K562 (cell line): Measurements from ENCODE around the gene PRR7. TPM values are rescaled to one million over a fixed set of nuclear protein-coding genes. Genes with fewer than 3 reads are reported as not detected.
A peak's percentile ranks its signal among the peaks of the same experiment; 100 is the strongest.

Experiments used
- ATF7 ChIP-seq: fragments of 450-650 bp; IDR thresholded peaks from 2 replicates; pipeline ENCODE4 v1.7.1; 2014; ENCODE audit warnings: mild to moderate bottlenecking, moderate library complexity
- CTBP1 ChIP-seq: fragments of 450-650 bp; IDR thresholded peaks from 2 replicates; pipeline ENCODE4 v1.6.1; 2016; ENCODE audit warnings: borderline replicate concordance
- ETV6 ChIP-seq, 3 experiments: fragments of 150-350 bp in 1 of 3; sonication (generic) in 1 of 3; formaldehyde crosslinking in 1 of 3; IDR thresholded peaks; 2 replicates each; pipeline versions ENCODE4 v1.6.1 to v1.8.0; 2014 to 2022; ENCODE audit warnings: borderline replicate concordance in 2 of 3, low read depth in 2 of 3, antibody characterized with exemption in 1 of 3, low read length in 1 of 3, mild to moderate bottlenecking in 1 of 3, missing genetic modification reagents in 1 of 3
- HEY1 ChIP-seq: fragments of 250-450 bp; sonication (Bioruptor Pico); IDR thresholded peaks from 2 replicates; pipeline ENCODE4 v1.5.0; 2020; ENCODE audit warnings: mild to moderate bottlenecking, moderate library complexity, borderline replicate concordance
- HIVEP1 ChIP-seq: fragments of 250-450 bp; sonication (Bioruptor Pico); IDR thresholded peaks from 2 replicates; pipeline ENCODE4 v1.4.0; 2020; ENCODE audit warnings: mild to moderate bottlenecking
- KLF16 ChIP-seq: IDR thresholded peaks from 2 replicates; pipeline ENCODE4 v1.6.1; 2016; ENCODE audit warnings: antibody characterized with exemption
- MAFK ChIP-seq: IDR thresholded peaks from 2 replicates; pipeline ENCODE4 v1.6.1; 2011; ENCODE audit warnings: low read length, improper control_type of control experiment
- MTF1 ChIP-seq: fragments of 250-450 bp; sonication (Bioruptor Pico); IDR thresholded peaks from 2 replicates; pipeline ENCODE4 v1.9.0; 2021; ENCODE audit warnings: moderate library complexity, mild to moderate bottlenecking, inconsistent platforms, borderline replicate concordance
- NFATC3 ChIP-seq: fragments of 450-650 bp; IDR thresholded peaks from 2 replicates; pipeline ENCODE4 v1.6.1; 2017; ENCODE audit warnings: mild to moderate bottlenecking
- NR1H2 ChIP-seq: sonication (generic); formaldehyde crosslinking; IDR thresholded peaks from 2 replicates; pipeline ENCODE4 v1.4.0; 2020; ENCODE audit warnings: mild to moderate bottlenecking, missing genetic modification reagents
- NR2C1 ChIP-seq, 2 experiments: fragments of 450-650 bp; IDR thresholded peaks; 2 replicates each; pipeline ENCODE4 v1.6.1; 2017; ENCODE audit warnings: mild to moderate bottlenecking in 2 of 2, antibody characterized with exemption in 1 of 2, inconsistent platforms in 1 of 2, missing compliant biosample characterization in 1 of 2, missing genetic modification characterization in 1 of 2
- RB1 ChIP-seq: fragments of 450-650 bp; IDR thresholded peaks from 2 replicates; pipeline ENCODE4 v1.6.1; 2017; ENCODE audit warnings: low read depth, mild to moderate bottlenecking
- SMARCA4 ChIP-seq: fragments of 450-650 bp; IDR thresholded peaks from 2 replicates; pipeline ENCODE4 v1.6.1; 2016
- SMARCE1 ChIP-seq: fragments of 450-650 bp; IDR thresholded peaks from 2 replicates; pipeline ENCODE4 v1.7.1; 2016; ENCODE audit warnings: mild to moderate bottlenecking
- SRSF7 ChIP-seq: fragments of 200-400 bp; formaldehyde crosslinking; optimal IDR thresholded peaks from 2 replicates; pipeline ENCODE3; 2017; ENCODE audit warnings: mild to moderate bottlenecking, low read depth, low read length
- TGIF2 ChIP-seq: sonication (generic); formaldehyde crosslinking; IDR thresholded peaks from 2 replicates; pipeline ENCODE4 v1.8.1; 2022; ENCODE audit warnings: mild to moderate bottlenecking, missing genetic modification reagents, moderate library complexity
- ZFP1 ChIP-seq: fragments of 450-650 bp; formaldehyde crosslinking; IDR thresholded peaks from 2 replicates; pipeline ENCODE4 v1.4.0; 2020; ENCODE audit warnings: mild to moderate bottlenecking, mixed read lengths
- ZNF436 ChIP-seq: fragments of 250-450, 450-650 bp; sonication (Bioruptor Pico); formaldehyde crosslinking; IDR thresholded peaks from 2 replicates; pipeline ENCODE4 v1.7.0; 2020; ENCODE audit warnings: mild to moderate bottlenecking
- polyA plus RNA-seq, 8 experiments: library from polyadenylated mRNA; depleted of rRNA in 4 of 8; stranded (reverse) in 5 of 8; unstranded in 3 of 8; fragments of >200 nt; fragmentation: Nextera tagmentation in 2 of 8; fragmentation: Illumina TruSeq in 1 of 8; extraction: Ambion mirVana in 2 of 8; extraction: Trizol in 1 of 8; gene quantifications; 2 replicates each; pipeline versions ENCODE4 v1.2.1 to v1.2.3, GENCODE V29; 2011 to 2014; ENCODE audit warnings: inconsistent platforms in 1 of 8, missing spikeins in 1 of 8
- total RNA-seq, 7 experiments: library from RNA; depleted of rRNA in 6 of 7; stranded (reverse); fragments of >200 nt in 6 of 7; fragmentation: Illumina TruSeq in 2 of 7; extraction: Trizol in 2 of 7; gene quantifications; 2 replicates each; pipeline versions ENCODE4 v1.2.1 to v1.2.3, GENCODE V29; 2011 to 2021; ENCODE audit warnings: low replicate concordance in 1 of 7
- TF ChIP-seq, protein P1 (sequence below): fragments of 250-450 bp; sonication (Bioruptor Pico); IDR thresholded peaks from 2 replicates; pipeline ENCODE4 v1.6.1; 2021; ENCODE audit warnings: mild to moderate bottlenecking
- TF ChIP-seq, protein P2 (sequence below): sonication (generic); formaldehyde crosslinking; IDR thresholded peaks from 2 replicates; pipeline ENCODE4 v1.4.0; 2020; ENCODE audit warnings: mild to moderate bottlenecking, missing genetic modification reagents
- TF ChIP-seq, protein P3 (sequence below): fragments of 150-350 bp; conservative IDR thresholded peaks from 2 replicates; pipeline ENCODE4 v1.6.1; 2014; ENCODE audit warnings: low read length
- TF ChIP-seq, protein P4 (sequence below): fragments of 250-450 bp; sonication (Bioruptor Pico); IDR thresholded peaks from 2 replicates; pipeline ENCODE4 v1.4.0; 2020; ENCODE audit warnings: borderline replicate concordance

Gene PRR7
- total and polyA plus RNA-seq, 9 of the 15 experiments (the other 6 are each of a cell fraction or from before 2014, with no cell fraction given): 0.80 to 11.3 (median 10.4) TPM; not detected in 4

DNA sequence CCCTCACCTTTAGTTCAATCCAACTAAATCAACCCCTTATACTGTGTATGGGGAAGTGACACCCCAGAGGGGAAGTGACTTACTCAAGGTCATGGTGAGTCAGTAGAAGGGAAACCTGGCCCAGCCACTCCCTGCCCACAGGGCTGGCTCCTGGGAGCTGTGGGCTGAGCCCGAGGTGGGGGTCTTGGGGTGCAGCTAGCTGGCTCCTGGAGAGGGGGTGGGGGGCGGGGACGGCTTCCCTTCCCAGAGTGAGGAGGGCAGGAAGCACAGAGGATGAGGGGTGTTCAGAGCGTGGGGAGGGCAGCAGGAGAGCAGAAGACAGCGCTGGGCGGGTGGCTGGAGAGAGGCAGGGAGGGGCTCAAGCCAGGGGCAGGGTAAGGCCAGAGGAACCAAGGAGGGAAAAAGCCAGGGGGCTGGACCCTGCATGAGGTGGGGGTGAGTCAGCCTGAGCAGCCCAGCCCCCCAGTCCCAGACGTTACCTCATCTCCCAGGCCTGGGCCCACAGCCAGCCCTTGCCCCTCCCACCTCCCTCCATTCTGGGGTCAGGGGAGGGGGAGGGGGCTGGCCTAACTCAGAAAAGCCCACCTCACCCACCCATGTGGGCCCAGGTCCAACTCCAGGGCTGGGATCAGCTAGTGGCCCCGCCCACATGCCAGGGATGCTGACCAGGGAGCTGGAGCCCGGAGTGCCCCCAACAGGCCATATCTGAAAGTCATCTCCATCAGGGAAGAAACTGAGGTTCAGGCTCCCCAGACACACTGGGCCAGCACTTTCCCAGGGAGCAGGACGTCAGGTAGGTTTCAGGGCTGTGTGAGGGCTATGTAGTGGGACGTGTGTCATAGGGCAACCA, 48.0 kb downstream of the PRR7 start (continued):
- TF ChIP-seq, protein P1, sequence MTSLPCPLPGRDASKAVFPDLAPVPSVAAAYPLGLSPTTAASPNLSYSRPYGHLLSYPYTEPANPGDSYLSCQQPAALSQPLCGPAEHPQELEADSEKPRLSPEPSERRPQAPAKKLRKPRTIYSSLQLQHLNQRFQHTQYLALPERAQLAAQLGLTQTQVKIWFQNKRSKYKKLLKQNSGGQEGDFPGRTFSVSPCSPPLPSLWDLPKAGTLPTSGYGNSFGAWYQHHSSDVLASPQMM (CRISPR knock-in tag): no peak
- TF ChIP-seq RB1: no peak
- TF ChIP-seq ETV6 (IDR thresholded peaks at IDR 0.05; ENCODE audit: borderline replicate concordance in 1 of 2, low read depth in 2 of 2, low read length in 1 of 2): no peak
- TF ChIP-seq ETV6 (CRISPR knock-in tag; IDR thresholded peaks at IDR 0.05; ENCODE audit: borderline replicate concordance): no peak
- TF ChIP-seq NR2C1 (IDR thresholded peaks at IDR 0.05): no peak
- TF ChIP-seq NR2C1 (tag; IDR thresholded peaks at IDR 0.05): no peak
- TF ChIP-seq, protein P2, sequence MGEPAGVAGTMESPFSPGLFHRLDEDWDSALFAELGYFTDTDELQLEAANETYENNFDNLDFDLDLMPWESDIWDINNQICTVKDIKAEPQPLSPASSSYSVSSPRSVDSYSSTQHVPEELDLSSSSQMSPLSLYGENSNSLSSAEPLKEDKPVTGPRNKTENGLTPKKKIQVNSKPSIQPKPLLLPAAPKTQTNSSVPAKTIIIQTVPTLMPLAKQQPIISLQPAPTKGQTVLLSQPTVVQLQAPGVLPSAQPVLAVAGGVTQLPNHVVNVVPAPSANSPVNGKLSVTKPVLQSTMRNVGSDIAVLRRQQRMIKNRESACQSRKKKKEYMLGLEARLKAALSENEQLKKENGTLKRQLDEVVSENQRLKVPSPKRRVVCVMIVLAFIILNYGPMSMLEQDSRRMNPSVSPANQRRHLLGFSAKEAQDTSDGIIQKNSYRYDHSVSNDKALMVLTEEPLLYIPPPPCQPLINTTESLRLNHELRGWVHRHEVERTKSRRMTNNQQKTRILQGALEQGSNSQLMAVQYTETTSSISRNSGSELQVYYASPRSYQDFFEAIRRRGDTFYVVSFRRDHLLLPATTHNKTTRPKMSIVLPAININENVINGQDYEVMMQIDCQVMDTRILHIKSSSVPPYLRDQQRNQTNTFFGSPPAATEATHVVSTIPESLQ: no peak
- 0 out of 2 replicates have a peak, but pooled peaks have one; percentile 18 for TF ChIP-seq MAFK
- TF ChIP-seq HEY1: no peak
- no peak for TF ChIP-seq MTF1
- TF ChIP-seq HIVEP1: no peak
- TF ChIP-seq ATF7: peak; percentile 72; the same call in 1 of the 2 replicates
- no peak for TF ChIP-seq NR1H2 (CRISPR knock-in tag)
- peak; percentile 72 for TF ChIP-seq SMARCE1
- TF ChIP-seq, protein P3, sequence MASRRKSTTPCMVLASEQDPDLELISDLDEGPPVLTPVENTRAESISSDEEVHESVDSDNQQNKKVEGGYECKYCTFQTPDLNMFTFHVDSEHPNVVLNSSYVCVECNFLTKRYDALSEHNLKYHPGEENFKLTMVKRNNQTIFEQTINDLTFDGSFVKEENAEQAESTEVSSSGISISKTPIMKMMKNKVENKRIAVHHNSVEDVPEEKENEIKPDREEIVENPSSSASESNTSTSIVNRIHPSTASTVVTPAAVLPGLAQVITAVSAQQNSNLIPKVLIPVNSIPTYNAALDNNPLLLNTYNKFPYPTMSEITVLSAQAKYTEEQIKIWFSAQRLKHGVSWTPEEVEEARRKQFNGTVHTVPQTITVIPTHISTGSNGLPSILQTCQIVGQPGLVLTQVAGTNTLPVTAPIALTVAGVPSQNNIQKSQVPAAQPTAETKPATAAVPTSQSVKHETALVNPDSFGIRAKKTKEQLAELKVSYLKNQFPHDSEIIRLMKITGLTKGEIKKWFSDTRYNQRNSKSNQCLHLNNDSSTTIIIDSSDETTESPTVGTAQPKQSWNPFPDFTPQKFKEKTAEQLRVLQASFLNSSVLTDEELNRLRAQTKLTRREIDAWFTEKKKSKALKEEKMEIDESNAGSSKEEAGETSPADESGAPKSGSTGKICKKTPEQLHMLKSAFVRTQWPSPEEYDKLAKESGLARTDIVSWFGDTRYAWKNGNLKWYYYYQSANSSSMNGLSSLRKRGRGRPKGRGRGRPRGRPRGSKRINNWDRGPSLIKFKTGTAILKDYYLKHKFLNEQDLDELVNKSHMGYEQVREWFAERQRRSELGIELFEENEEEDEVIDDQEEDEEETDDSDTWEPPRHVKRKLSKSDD: no peak
- TF ChIP-seq, protein P4, sequence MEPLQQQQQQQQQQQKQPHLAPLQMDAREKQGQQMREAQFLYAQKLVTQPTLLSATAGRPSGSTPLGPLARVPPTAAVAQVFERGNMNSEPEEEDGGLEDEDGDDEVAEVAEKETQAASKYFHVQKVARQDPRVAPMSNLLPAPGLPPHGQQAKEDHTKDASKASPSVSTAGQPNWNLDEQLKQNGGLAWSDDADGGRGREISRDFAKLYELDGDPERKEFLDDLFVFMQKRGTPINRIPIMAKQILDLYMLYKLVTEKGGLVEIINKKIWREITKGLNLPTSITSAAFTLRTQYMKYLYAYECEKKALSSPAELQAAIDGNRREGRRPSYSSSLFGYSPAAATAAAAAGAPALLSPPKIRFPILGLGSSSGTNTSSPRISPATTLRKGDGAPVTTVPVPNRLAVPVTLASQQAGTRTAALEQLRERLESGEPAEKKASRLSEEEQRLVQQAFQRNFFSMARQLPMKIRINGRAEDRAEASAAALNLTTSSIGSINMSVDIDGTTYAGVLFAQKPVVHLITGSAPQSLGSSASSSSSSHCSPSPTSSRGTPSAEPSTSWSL: no peak
- no peak for TF ChIP-seq NFATC3
- TF ChIP-seq KLF16: no peak
- no peak for TF ChIP-seq TGIF2 (CRISPR knock-in tag)
- TF ChIP-seq SMARCA4: no peak
- TF ChIP-seq ZFP1 (CRISPR knock-in tag): no peak
- TF ChIP-seq SRSF7: no peak
- no peak for TF ChIP-seq ZNF436 (CRISPR knock-in tag)
- TF ChIP-seq CTBP1: no peak
